ENCODE data around the gene VAC14.

Gene VAC14

DNA sequence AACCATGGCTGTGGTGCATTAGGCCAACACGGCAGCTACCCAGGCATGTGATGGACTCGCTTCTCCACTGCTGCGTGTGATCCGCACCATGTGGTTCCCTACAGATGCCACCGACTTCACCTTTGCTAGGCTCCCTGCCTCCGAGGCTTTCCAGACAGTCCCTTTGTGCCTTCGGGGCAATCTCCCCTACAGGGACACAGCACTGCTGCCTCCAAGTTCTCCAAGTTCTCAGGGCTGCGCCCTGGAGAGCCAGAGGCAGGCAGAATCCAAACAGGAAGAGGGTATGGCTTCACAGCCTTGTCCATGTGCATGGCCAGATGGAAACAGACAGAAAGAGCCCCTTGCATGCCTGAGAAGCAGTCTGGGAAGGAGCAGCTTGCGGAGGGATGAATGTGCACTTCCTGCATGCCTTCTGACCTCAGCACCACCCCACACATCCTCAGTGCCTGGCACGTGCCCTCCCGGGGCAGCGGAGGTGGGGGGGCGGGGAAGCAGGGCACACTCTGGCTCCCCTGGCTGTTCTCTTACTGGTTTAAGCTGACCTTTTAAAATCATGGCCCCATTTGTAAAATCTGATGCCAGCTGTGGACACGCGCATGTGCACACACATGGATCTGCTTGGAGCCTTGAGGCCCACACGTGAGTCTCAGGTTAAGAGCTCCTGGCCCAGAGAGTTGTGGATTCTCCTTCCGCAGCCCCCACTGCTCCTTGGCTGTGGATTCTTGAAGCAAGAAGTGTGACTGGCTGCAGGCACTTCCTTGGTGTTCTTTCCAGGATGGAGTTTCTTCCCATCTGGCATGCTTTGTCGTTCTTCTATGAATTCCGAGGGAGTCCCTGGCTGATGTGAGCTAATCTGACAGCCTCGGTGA, 59.8 kb downstream of the VAC14 start:
- DNase-seq: no peak

DNA sequence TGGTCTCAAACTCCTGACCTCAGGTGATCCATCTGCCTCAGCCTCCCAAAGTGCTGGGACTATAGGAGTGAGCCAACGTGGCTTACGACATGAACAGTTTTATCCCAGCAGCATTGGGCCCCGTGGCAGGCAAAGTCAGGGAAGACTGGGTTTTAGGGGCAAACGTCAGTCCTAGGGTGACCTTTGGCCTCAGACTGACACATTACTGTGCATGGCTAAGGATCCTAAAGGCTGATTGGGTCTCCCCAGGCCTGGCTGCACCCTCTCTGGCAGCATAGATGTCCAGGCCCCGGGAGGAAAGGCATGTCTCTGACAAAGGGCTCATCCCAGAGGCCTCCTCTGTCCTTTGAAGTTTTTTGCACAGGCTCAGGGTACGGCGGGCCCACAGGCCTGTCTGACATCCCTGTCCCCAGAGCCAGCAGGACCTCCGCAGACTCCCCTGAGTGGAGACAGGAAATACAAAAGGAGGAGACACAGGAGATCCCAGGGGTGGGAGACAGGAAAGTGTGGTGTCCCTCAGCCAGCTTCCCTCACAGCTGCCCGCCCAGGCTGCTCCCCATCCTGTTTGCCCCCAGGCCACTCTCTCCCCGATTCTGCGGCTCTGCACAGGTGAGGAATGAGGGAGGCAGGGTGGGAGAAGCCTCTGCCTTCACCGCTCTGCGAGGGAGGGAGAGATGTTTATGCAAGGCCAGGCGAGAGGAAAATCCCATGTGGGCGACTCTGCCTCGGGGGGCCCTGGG, 60.6 kb downstream of the VAC14 start:
- DNase-seq: no peak

- no peak for DNase-seq
Measured at GRCh38 chr16:70739389-70739788, 61.6 kb downstream of the VAC14 start.

DNA sequence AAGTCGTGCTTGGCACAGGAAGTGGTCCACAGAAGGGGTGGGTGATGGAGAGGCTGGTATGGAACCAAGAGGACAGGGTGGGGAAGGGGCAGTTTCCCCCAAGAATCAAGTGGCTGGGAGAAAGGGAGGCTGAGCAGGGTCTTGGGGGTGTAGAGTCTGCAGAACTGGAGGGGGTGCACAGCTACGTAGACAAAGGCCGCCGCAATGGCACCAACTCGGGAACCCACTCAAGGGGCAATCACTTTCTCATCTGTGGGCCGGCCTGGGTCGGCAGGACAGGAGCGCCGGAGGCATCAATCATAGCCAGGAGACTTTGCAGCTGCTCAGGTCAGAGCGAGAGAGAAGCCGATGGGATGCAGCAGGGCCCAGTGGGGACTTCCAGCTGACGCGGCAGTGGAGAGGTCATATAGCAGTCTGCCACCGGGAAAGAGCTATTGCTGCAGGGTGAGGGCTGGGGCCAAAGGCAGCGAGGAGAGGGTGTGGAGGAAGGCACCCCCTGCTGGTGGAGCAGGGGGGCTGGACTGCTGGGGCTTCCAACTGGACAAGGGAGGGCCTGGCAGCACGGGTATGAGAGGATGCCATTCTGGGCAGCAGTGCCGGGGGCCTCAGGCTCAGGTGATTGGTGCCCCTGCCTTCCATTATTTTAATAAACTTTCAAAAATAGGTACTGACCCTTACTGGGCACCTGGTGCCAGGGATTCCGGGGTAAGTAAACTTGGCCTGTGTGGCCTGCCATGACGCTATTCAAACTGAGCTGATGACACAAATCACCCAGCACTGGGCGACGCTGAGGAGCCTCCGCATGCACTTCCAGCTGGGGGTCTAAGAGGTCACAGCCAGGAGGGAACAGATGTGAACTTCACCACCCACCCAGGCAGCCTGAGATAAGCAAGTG, 62.6 kb downstream of the VAC14 start:
- peak; percentile 38 for DNase-seq

DNA sequence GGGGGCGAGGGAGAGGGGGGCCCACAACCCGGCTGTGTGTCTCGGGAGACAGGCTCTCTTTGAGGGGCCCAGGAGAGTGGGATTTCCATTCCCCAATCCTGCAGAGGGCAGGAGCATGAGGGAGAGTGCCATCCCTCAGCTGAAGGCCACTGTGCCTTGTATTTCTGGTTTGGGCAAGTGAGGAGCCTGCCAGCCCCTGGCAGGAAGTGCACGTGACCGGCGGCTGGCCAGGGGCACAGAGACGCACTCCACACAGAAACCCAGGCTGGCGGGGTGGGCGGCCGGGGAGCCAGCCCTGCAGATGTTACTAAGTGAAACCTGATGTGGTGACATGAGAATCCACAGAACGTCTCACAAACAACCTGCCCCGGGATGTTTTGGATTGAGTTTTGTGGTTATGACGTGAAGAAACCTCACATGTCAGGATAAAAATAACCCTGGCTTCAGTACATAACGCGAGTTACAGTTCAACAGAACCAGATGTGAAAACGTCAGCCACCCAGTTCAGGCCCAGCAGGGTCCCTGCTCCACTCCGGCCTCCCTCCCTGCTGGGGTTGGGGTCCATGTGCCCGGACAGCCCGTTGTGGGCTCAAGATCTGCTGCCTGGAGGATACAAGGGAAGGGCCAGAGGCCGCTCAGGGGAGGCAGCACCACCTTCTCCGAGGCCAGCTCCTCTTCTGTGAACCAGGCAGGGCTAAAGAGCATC, 63.4 kb downstream of the VAC14 start:
- DNase-seq: no peak

DNA sequence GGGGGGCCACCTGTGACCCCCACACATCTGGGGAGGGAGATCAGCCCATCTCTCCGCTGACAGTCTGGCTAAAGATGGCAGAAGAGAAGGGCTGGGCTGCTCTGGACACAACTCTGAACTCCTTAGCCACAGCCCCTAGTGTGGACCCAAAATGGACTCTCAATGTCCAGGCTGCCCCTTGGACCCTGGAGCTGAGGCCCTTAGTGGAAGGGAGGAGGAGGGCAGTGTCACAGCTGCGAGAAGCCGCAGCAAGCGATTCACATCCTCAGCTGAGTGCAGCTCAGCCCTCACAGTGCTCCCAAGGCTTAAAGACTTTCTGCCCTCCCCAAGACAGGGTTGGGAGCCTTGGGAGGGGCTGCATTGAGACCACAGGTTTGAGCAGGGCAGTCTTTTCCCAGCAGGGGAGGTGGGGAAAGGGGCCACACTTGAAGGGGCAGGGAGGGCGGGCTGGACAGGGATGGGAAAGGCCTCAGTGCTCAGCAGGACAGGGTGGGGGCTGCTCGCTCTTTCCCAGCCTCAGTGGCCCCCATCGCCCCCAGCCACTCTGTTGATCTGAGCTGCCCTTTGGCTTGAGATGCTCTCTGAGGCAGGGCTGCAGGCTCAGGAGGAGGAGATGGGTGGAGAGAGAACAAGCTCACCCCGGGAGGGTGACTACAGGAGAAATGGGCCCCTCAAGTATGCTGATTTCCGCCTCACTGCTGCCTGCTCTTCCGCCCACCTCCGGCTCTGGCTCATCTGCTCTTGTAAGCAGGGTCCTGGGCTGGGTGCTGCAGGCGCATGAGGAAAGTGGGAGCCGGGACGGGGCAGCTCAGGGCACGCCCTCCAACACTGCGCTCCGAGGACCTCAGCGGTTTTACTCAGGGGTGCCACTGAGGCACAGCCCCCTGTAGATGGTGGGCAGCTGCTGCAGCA, 64.2 kb downstream of the VAC14 start:
- DNase-seq: no peak

DNA sequence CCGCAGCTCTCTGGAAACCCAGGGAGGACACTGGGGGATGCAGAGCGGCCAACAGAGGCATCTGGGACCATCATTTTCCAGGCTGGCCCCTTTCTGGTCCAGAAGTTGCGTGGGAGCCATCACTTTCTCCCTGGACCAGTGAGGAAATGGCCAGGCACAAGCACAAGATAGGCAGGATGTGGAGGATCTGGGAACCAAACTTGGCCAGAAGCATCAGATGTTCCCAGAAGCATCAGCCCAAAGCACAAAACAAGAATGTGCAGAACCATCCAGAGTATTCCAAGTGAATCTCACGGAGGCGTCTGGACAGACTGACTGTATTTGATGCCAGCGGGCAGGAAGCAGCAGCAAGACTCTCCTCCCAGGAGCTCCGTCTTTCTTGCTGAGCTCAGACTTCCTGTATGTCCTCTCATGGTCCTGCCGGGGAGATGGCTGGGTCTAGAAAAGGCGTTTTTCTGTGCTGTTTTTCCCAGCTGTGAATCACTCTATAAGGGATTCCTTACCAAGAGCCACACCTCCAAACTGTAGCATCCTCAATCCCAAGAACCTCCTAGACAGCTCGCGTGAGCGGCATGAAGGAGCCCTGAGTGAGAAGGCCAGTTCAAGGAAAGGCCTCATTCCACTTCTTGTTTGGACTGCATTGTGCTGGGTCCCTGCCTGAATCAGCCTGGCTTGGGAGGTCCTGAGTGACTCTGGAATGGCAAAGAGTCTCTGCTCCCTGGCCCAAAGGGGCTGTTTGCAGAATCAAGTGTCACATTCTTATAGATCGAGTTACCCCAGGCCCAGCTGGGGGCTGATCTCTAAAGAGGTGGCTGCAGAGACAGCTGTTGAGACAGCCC, 65.6 kb downstream of the VAC14 start:
- no peak for DNase-seq

DNA sequence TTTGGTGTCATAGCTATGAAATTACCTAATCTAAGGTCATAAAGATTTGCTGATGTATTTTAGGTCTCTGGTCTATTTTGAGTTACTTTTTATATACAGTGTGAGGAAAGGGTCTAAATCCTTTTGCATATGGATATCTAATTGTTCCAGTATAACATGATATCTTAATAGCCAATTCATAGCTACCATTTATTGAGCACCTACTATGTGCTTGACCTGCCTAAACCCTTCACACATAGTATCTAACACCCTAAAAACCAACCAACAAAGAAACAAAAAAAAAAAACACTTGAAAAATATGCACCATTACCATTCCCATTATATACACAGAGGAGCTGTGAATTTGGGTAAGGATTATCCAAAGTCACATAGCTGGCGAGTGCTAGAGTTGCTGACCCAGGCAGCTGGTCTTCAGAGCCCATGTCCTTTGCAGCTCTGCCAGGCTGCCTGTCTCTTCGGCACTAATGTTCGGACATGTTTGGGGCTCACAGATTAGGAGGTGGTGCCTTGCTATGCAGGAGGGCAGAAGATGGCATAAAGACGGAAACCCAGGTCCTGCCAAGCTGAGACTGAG, 66.3 kb downstream of the VAC14 start:
- no peak for DNase-seq

- DNase-seq: no peak
Measured at GRCh38 chr16:70730944-70731343, 70.0 kb downstream of the VAC14 start.

DNA sequence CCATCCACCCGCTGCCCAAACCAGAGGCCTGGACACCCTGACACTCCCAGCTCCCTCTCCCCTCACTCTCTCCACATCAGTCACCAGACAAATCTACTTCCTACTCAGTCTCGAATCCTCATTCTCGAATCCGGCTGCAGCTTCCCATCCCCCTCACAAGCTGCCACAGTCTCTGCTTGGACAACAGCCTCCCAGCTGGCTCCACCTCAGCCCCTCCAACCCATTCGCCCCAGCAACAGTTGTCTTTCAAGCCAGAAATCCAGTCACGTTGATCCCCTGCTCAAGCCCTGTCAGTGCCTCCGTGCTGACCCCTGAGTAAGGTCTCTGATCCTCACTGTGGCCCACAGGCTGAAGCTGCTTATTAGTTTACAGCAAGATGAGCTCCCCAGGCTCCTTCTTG, 70.9 kb downstream of the VAC14 start:
- no peak for DNase-seq

GRCh38 chr16:70729292-70729691, 71.7 kb downstream of the VAC14 start:
- no peak for DNase-seq

GRCh38 chr16:70728150-70728549, 72.8 kb downstream of the VAC14 start:
- no peak for DNase-seq

GRCh38 chr16:70726892-70727361, 74.0 kb downstream of the VAC14 start:
- no peak for DNase-seq

DNA sequence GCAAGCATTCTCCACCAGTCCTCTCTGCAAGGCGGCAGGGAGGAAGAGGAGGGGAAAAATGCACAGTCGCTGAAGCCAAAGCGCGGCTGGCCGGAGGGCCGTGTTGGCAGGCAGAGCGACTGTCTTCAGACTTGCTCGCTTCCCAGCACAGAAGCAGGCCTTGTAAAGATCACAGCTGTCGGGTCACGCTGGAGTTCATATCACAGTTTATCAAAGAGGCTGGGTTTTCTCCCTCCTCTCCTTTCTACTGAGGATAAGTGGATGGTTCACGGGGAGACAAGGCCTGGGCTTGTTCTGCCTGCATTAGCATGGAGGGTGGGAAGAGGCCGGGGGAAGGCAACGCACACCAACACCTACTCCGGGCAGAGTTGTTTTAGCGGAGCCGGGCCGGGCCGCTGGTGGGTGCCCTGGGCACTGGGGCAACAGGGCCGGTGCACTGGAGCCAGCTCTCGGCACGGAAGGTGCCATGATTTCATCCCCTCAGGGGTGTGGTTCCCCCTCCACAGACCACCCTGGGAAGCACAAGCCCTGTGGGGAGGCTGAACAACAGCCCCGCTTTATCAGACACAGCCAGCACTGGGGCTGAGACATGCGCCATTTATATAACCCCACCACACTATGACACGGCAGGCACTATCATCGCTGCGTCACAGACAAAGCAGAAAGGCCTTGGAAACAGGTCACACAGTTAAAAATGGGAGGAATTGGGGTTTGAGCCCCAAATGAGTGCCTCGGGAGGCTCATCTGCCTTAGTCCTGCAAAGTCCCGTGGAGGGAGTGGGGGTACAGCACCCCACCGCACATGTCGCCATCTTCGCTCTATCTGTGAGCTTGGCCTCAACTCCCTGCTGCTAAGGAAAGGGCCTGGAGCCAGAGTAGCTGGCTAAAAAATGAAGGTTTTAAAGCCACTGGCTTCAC, 74.8 kb downstream of the VAC14 start:
- DNase-seq: no peak

GRCh38 chr16:70725024-70725911, 75.7 kb downstream of the VAC14 start:
- DNase-seq: no peak

DNA sequence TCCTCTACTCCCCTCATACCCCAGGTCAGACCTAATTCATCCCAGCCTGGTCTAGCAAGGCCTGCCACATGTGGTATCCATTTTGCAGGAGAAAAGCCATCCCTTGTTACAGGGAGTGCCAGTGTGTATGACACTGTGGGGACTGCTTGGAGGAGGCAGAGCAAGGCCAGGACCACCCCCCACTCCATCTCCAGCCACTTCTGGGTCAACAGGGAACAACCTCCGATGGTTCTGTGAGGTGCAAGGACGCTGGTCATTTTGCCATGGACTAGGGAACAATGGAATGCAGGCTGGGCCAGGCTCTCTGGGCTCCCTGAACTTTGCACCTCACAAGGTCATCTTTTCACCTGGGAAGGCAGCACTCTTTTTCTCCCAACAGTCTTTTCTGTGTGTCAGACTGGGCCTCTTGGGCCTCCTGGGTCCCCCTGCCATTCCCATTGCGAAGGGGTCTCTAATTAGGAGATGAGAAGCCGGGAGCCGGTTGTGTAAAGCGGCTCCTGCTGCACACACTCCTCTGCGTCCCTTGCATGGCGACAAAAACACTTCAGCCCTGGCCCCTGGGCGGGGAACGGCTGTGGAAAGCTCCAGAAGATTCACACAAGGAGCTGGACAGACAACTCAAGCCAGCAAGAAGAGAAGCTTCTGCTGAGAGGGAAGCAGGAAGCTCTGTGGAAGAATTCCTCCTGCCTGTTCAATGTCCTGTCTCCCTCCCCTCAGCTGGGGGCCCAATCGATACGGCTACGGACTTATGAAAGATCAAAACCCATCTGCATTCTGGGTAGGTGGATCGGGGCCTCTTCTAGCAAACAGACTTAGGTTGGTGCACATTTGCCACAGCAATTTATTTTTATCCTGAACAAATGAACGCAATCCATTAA, 76.6 kb downstream of the VAC14 start:
- DNase-seq: no peak

DNA sequence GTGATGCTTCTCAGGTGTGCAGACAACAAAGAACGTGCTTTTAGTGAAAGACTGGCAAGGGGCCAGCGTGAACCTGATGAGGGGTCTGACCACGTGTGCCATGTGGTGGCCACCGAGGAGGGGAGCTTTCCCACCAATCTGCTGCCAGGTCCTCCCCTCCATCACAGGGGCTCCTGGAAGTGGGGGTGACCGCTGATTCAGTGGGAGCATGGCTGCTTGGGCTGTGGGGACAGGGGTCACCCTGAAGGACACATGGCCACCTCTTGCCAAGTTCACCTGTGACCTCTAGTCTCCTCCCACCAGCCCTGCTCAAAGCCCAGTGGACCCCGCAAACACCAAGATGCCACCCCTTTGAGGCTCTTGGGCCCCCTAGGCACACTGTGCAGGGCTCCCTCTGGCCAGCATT, 77.2 kb downstream of the VAC14 start:
- DNase-seq: no peak
